ENCODE measurements around the gene MCF2L. TPM values are rescaled to one million over a fixed set of nuclear protein-coding genes. Genes with fewer than 3 reads are reported as not detected.

Gene MCF2L
- total RNA-seq, 2 donors from 2014 or later = 47.6 to 64.7 TPM

GRCh38 chr13:113014752-113015745, 46.0 kb downstream of the MCF2L start:
- Histone ChIP-seq H3K4me1 (replicated peaks) (peaks cover 17% of the 10 kb centered on the region), H3K27me3 (replicated peaks; ENCODE audit: insufficient read depth) (no peaks in the 10 kb centered on the region), H3K9me3 (no peaks in the 10 kb centered on the region), H3K4me3 (no peak overlapping the region), H3K27ac (peak overlapping the region; percentile 86 to 87), H3K36me3 (no peaks in the 10 kb centered on the region)
- no peak for DNase-seq (ENCODE audit: low spot score)
- WGBS = 73% methylated on average over 22 of the region's 31 CpGs
- TF ChIP-seq POLR2AphosphoS5 (IDR thresholded peaks at IDR 0.05) (no peak), POLR2A (IDR thresholded peaks at IDR 0.05) (no peak), CTCF (IDR thresholded peaks at IDR 0.05) (no peak)
- intact Hi-C loops (cut with DNase I) = no loop called here

DNA sequence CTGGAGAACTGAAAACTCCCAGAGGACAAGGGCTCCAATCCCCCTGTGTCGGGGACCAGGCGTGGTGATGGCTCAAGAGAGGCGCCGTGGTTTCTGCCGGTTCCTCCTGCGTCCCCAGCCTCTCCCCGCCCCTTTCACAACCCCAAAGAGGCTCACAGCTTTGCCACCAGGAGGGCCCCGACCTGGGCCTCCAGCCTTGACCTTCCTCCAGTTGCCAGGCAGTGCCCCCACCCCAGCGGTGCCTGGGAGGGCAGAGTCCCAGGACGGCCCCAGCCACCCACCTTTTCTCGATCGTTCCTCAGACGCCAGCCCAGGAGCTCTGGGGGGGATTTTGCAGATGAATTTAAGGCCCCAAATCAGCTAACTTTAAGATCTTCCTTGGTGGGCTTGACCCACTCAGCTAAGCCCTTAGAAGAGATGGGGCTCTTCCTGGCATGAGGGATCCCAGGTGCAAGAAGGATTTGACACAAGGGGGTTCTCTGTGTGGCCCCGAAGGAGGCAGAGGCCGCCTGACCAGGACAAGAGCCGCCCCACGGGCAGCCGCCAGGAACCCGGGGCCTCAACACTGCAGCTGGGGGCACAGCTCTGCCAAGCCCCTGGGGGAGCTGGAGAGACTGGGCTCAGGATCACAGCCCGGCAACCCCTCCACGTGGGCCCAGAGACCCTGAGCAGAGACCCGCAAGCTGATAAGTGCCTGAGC, 47.0 kb downstream of the MCF2L start:
- intact Hi-C loops (cut with DNase I) = no loop called here

DNA sequence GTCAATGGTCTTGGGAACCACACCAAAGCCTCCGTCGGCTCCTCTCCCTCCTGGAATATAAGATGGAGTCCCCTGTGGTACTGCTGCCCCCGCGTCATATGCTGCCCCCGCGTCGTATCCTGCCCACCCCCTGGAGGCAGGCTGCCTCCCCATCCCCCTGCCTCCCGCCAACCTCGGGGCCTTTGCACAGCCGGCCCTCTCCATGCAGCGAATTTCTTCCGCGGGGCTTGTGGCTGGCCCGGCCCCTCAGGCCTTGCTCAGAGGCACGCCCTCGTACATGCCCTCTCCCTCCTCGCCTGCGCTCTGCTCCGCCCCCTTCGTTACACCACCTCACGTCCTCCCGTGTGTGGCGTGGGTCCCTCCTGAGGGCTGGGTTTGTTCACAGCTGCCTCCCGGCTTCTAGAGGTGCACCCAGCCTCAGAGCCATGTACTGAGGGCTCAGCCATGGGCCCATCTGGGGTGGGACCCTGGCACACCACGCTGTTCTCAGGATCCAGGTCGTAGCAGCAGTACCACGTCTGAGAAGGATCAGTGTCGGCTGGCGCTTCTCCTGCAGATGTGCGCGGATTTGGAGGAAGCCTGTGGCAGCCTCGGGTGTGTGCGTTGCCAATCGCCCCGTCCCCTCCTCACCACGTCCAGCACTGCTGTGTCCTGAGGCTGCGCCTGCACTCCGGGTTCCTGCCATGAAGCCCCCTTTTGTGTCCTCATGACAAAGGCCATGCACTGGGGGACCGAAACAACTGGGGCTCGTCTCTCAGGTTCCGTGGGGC, 47.7 kb downstream of the MCF2L start:
- Histone ChIP-seq H3K9me3 (no peaks in the 10 kb centered on the region), H3K36me3 (no peaks in the 10 kb centered on the region), H3K4me1 (replicated peaks) (peaks cover 17% of the 10 kb centered on the region), H3K4me3 (no peak overlapping the region), H3K27me3 (replicated peaks; ENCODE audit: insufficient read depth) (no peaks in the 10 kb centered on the region), H3K27ac (no peak overlapping the region)
- intact Hi-C loops (cut with DNase I) = no loop called here
- no peak for TF ChIP-seq POLR2A (IDR thresholded peaks at IDR 0.05)
- TF ChIP-seq CTCF (IDR thresholded peaks at IDR 0.05) = no peak
- TF ChIP-seq POLR2AphosphoS5 (IDR thresholded peaks at IDR 0.05) = no peak
- 90% methylated on average over 41 of the region's 41 CpGs for WGBS
- DNase-seq (ENCODE audit: low spot score) = no peak

More for the DNA sequence above, 47.0 kb downstream of the MCF2L start:
- 82% methylated on average over 22 of the region's 22 CpGs for WGBS
- Histone ChIP-seq H3K27me3 (replicated peaks; ENCODE audit: insufficient read depth) (no peaks in the 10 kb centered on the region), H3K4me1 (replicated peaks) (peaks cover 17% of the 10 kb centered on the region), H3K9me3 (no peaks in the 10 kb centered on the region), H3K4me3 (no peak overlapping the region), H3K36me3 (no peaks in the 10 kb centered on the region), H3K27ac (no peak overlapping the region)
- no peak for DNase-seq (ENCODE audit: low spot score)
- TF ChIP-seq CTCF (IDR thresholded peaks at IDR 0.05) = no peak
- no peak for TF ChIP-seq POLR2A (IDR thresholded peaks at IDR 0.05)

- DNase-seq (ENCODE audit: low spot score) = no peak
- TF ChIP-seq POLR2A (IDR thresholded peaks at IDR 0.05) (no peak), CTCF (IDR thresholded peaks at IDR 0.05) (no peak)
- no peak overlapping the region for H3K27ac ChIP-seq
- intact Hi-C loops (cut with DNase I) = no loop called here
- peaks cover 17% of the 10 kb centered on the region for H3K4me1 ChIP-seq (replicated peaks)
- H3K9me3 ChIP-seq = no peaks in the 10 kb centered on the region
- WGBS = 73% methylated on average over 29 of the region's 29 CpGs
- no peak overlapping the region for H3K4me3 ChIP-seq
- no peaks in the 10 kb centered on the region for H3K27me3 ChIP-seq (replicated peaks; ENCODE audit: insufficient read depth)
- H3K36me3 ChIP-seq = no peaks in the 10 kb centered on the region
Measured at GRCh38 chr13:113017506-113018215, 48.6 kb downstream of the MCF2L start.
